ENCODE data around the gene TBC1D23. TPM values are rescaled to one million over a fixed set of nuclear protein-coding genes. Genes with fewer than 3 reads are reported as not detected.
A peak's percentile ranks its signal among the peaks of the same experiment; 100 is the strongest.

The TBC1D23 gene
- total RNA-seq = 100 to 1,000 TPM in 2 of 4 donors, 10 to 100 TPM in 2; 40.7 to 397 (median 101) TPM

- intact Hi-C loops (cut with DNase I; ENCODE audit: low total_unique reads) = no loop called here
- H3K27ac ChIP-seq = peak within 1 kb of the TSS; percentile 95 to 98
- no peaks in the 10 kb centered on the region for H3K27me3 ChIP-seq
- peak within 1 kb of the TSS; percentile 90 to 99 for H3K4me3 ChIP-seq
- peak; percentile 77 to 88 for TF ChIP-seq POLR2A (IDR thresholded peaks at IDR 0.05)
- TF ChIP-seq, protein P1, sequence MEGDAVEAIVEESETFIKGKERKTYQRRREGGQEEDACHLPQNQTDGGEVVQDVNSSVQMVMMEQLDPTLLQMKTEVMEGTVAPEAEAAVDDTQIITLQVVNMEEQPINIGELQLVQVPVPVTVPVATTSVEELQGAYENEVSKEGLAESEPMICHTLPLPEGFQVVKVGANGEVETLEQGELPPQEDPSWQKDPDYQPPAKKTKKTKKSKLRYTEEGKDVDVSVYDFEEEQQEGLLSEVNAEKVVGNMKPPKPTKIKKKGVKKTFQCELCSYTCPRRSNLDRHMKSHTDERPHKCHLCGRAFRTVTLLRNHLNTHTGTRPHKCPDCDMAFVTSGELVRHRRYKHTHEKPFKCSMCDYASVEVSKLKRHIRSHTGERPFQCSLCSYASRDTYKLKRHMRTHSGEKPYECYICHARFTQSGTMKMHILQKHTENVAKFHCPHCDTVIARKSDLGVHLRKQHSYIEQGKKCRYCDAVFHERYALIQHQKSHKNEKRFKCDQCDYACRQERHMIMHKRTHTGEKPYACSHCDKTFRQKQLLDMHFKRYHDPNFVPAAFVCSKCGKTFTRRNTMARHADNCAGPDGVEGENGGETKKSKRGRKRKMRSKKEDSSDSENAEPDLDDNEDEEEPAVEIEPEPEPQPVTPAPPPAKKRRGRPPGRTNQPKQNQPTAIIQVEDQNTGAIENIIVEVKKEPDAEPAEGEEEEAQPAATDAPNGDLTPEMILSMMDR (IDR thresholded peaks at IDR 0.05) = peak in 1 of 4 experiments; percentile 27
- peak; percentile 98 for DNase-seq
- no peaks in the 10 kb centered on the region for H3K36me3 ChIP-seq
- H3K4me1 ChIP-seq = peaks cover 0 to 6% of the 10 kb centered on the region in 2 donors
- H3K9me3 ChIP-seq = no peaks in the 10 kb centered on the region
These were observed at the start of gene TBC1D23 for GRCh38 chr3:100260685-100261484. Gene TBC1D23, plus strand, starts transcription at chr3:100260992. Its CDS starts 27 bp downstream, at chr3:100261019.

DNA sequence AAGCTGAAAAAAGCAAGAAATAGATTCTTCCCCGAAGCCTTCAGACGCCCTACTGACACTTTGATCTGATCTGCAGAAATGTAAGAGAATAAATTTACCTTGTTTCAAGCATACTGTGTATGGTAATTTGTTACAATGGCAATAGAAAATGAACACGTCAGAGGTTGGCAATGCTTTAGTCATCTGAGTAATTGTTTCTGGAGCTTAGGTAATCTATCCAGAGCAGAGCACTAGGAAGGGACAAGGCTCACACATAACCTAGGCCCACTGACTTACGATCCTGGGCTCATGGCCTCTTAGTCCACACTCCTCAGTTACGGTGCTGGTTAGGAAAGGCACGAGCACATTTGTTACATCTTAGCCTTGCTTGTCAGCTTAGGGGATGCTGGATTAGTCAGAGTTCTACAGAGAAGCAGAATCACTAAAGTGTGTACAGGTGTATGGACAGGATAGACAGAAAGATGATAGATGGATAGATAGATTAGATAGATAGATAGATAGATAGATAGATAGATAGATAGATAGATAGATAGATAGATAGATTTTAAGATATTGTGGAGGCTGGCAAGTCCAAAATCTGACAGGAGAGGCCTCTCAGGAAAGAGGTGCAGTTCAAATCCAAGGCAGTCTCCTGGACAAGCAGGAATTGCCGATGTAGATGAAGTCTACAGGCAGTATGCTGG is 46.8 kb upstream of the TBC1D23 start:
- intact Hi-C loops (cut with DNase I; ENCODE audit: low total_unique reads) = no loop called here
- no peak overlapping the region for H3K4me3 ChIP-seq
- DNase-seq = no peak
- no peaks in the 10 kb centered on the region for H3K9me3 ChIP-seq
- peaks cover 0 to 11% of the 10 kb centered on the region in 2 donors for H3K4me1 ChIP-seq
- TF ChIP-seq, protein P1 (IDR thresholded peaks at IDR 0.05) = no peak
- TF ChIP-seq POLR2A (IDR thresholded peaks at IDR 0.05) = no peak
- no peaks in the 10 kb centered on the region for H3K36me3 ChIP-seq
- H3K27ac ChIP-seq = no peak overlapping the region
- no peaks in the 10 kb centered on the region for H3K27me3 ChIP-seq

GRCh38 chr3:100214574-100214964 is 46.2 kb upstream of the TBC1D23 start:
- Histone ChIP-seq H3K27ac (no peak overlapping the region), H3K4me1 (peaks cover 0 to 11% of the 10 kb centered on the region in 2 donors), H3K9me3 (no peaks in the 10 kb centered on the region), H3K4me3 (no peak overlapping the region), H3K27me3 (no peaks in the 10 kb centered on the region), H3K36me3 (no peaks in the 10 kb centered on the region)
- intact Hi-C loops (cut with DNase I; ENCODE audit: low total_unique reads) = no loop called here
- TF ChIP-seq POLR2A (IDR thresholded peaks at IDR 0.05) = no peak
- TF ChIP-seq, protein P1 (IDR thresholded peaks at IDR 0.05) = no peak
- no peak for DNase-seq

GRCh38 chr3:100216713-100217112 is 44.1 kb upstream of the TBC1D23 start:
- no peak for DNase-seq
- intact Hi-C loops (cut with DNase I; ENCODE audit: low total_unique reads) = no loop called here
- no peaks in the 10 kb centered on the region for H3K36me3 ChIP-seq
- no peak overlapping the region for H3K27ac ChIP-seq
- no peaks in the 10 kb centered on the region for H3K9me3 ChIP-seq
- no peaks in the 10 kb centered on the region for H3K4me1 ChIP-seq
- no peak for TF ChIP-seq POLR2A (IDR thresholded peaks at IDR 0.05)
- TF ChIP-seq, protein P1 (IDR thresholded peaks at IDR 0.05) = no peak
- no peak overlapping the region for H3K4me3 ChIP-seq
- no peaks in the 10 kb centered on the region for H3K27me3 ChIP-seq

GRCh38 chr3:100221159-100221558 is 39.6 kb upstream of the TBC1D23 start:
- DNase-seq = no peak
- TF ChIP-seq POLR2A (IDR thresholded peaks at IDR 0.05) = no peak
- TF ChIP-seq, protein P1 (IDR thresholded peaks at IDR 0.05) = no peak
- H3K27ac ChIP-seq = no peak overlapping the region
- intact Hi-C loops (cut with DNase I; ENCODE audit: low total_unique reads) = no loop called here
- no peak overlapping the region for H3K4me3 ChIP-seq
- H3K9me3 ChIP-seq = no peaks in the 10 kb centered on the region
- H3K4me1 ChIP-seq = no peaks in the 10 kb centered on the region
- no peaks in the 10 kb centered on the region for H3K27me3 ChIP-seq
- no peaks in the 10 kb centered on the region for H3K36me3 ChIP-seq

All from uterus (tissue), 4 donors.